ENCODE data around the gene GABRB3. TPM values are rescaled to one million over a fixed set of nuclear protein-coding genes. Genes with fewer than 3 reads are reported as not detected.

The GABRB3 gene
- polyA plus RNA-seq, 1 donor from 2014 or later, result 78.3 TPM

DNA sequence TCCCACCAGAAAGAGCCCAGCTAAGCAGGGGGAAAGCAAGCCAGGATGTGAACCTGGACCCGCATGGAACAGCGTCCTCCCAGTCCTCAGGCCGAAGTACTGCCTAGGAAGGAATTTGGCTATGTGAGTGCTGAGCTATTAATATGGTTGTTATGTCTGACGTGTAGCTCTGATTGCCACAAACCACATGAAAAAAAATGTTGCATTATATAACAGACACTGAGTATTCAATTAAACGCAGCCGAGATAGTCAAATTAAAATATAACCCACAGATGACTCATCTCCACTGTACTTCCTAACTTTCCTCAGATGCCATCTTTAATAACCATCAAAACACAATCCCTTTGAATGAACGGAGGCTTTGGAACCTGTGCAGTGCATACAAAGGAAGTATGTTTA, 111.1 kb downstream of the GABRB3 start:
- H3K79me2 ChIP-seq (replicated peaks; ENCODE audit: insufficient read depth, low read length), result peaks cover 9% of the 10 kb centered on the region
- H3K27me3 ChIP-seq (ENCODE audit: insufficient read depth, low read depth, low read length), result no peaks in the 10 kb centered on the region
- no peaks in the 10 kb centered on the region for H3K9me2 ChIP-seq (ENCODE audit: insufficient read depth, low read length)
- TF ChIP-seq EP300 (conservative IDR thresholded peaks at IDR 0.05; ENCODE audit: poor library complexity, severe bottlenecking) (no peak), MXI1 (conservative IDR thresholded peaks at IDR 0.05; ENCODE audit: poor library complexity, severe bottlenecking) (no peak)
- peaks cover 3% of the 10 kb centered on the region for H3F3A ChIP-seq (ENCODE audit: insufficient read depth, low read length, poor library complexity, severe bottlenecking)
- peak overlapping the region; percentile 21 for H3K9ac ChIP-seq (ENCODE audit: low read length)
- H2AFZ ChIP-seq (ENCODE audit: low read depth, low read length), result no peak overlapping the region
- H3K9me3 ChIP-seq (ENCODE audit: low read length), result no peaks in the 10 kb centered on the region
- H3K36me3 ChIP-seq (ENCODE audit: insufficient read depth, low read length), result no peaks in the 10 kb centered on the region
- H3K27ac ChIP-seq (ENCODE audit: low read length), result peak overlapping the region; percentile 36
- no peaks in the 10 kb centered on the region for H4K20me1 ChIP-seq (ENCODE audit: insufficient read depth)
- H3K4me2 ChIP-seq (ENCODE audit: low read length), result no peak overlapping the region
- H3K4me3 ChIP-seq (ENCODE audit: low read length), result peak overlapping the region; percentile 18

DNA sequence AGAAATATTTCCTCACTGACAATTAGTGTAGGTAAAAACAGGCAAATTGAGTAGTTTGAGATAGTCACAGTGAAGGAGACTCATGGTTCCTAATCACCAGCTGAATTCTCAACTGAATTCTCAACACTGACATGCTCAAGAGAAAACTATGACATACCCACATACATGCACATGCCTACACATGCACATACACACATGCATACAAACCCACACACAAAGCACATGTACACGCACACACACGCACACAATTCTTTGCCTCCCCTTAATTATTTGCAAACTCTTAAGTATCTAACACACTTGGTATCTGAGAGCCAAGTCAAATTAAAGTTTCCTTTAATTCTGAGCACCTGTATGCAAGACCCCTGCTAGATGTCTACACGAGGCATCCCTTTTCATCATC, 111.8 kb downstream of the GABRB3 start:
- peaks cover 3% of the 10 kb centered on the region for H3F3A ChIP-seq (ENCODE audit: insufficient read depth, low read length, poor library complexity, severe bottlenecking)

More for the DNA sequence above, 111.8 kb downstream of the GABRB3 start:
- TF ChIP-seq EP300 (conservative IDR thresholded peaks at IDR 0.05; ENCODE audit: poor library complexity, severe bottlenecking), result no peak
- no peak for TF ChIP-seq POLR2AphosphoS5 (IDR thresholded peaks at IDR 0.05)
- no peak for TF ChIP-seq SMC3 (conservative IDR thresholded peaks at IDR 0.05; ENCODE audit: poor library complexity)
- TF ChIP-seq, protein P1, sequence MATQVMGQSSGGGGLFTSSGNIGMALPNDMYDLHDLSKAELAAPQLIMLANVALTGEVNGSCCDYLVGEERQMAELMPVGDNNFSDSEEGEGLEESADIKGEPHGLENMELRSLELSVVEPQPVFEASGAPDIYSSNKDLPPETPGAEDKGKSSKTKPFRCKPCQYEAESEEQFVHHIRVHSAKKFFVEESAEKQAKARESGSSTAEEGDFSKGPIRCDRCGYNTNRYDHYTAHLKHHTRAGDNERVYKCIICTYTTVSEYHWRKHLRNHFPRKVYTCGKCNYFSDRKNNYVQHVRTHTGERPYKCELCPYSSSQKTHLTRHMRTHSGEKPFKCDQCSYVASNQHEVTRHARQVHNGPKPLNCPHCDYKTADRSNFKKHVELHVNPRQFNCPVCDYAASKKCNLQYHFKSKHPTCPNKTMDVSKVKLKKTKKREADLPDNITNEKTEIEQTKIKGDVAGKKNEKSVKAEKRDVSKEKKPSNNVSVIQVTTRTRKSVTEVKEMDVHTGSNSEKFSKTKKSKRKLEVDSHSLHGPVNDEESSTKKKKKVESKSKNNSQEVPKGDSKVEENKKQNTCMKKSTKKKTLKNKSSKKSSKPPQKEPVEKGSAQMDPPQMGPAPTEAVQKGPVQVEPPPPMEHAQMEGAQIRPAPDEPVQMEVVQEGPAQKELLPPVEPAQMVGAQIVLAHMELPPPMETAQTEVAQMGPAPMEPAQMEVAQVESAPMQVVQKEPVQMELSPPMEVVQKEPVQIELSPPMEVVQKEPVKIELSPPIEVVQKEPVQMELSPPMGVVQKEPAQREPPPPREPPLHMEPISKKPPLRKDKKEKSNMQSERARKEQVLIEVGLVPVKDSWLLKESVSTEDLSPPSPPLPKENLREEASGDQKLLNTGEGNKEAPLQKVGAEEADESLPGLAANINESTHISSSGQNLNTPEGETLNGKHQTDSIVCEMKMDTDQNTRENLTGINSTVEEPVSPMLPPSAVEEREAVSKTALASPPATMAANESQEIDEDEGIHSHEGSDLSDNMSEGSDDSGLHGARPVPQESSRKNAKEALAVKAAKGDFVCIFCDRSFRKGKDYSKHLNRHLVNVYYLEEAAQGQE (IDR thresholded peaks at IDR 0.05; ENCODE audit: borderline replicate concordance), result no peak
- TF ChIP-seq EZH2 (IDR thresholded peaks at IDR 0.05; ENCODE audit: borderline replicate concordance, insufficient read depth, low read length, poor library complexity, severe bottlenecking), result no peak
- no peak for TF ChIP-seq TAF1 (IDR thresholded peaks at IDR 0.05; ENCODE audit: low read depth)
- TF ChIP-seq, protein P2, sequence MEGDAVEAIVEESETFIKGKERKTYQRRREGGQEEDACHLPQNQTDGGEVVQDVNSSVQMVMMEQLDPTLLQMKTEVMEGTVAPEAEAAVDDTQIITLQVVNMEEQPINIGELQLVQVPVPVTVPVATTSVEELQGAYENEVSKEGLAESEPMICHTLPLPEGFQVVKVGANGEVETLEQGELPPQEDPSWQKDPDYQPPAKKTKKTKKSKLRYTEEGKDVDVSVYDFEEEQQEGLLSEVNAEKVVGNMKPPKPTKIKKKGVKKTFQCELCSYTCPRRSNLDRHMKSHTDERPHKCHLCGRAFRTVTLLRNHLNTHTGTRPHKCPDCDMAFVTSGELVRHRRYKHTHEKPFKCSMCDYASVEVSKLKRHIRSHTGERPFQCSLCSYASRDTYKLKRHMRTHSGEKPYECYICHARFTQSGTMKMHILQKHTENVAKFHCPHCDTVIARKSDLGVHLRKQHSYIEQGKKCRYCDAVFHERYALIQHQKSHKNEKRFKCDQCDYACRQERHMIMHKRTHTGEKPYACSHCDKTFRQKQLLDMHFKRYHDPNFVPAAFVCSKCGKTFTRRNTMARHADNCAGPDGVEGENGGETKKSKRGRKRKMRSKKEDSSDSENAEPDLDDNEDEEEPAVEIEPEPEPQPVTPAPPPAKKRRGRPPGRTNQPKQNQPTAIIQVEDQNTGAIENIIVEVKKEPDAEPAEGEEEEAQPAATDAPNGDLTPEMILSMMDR (IDR thresholded peaks at IDR 0.05; ENCODE audit: poor library complexity, severe bottlenecking), result no peak
- TF ChIP-seq MXI1 (conservative IDR thresholded peaks at IDR 0.05; ENCODE audit: poor library complexity, severe bottlenecking), result no peak
- no peak for TF ChIP-seq RAD21 (conservative IDR thresholded peaks at IDR 0.05)
- Histone ChIP-seq H3K27ac (ENCODE audit: low read length) (no peak overlapping the region), H3K9ac (ENCODE audit: low read length) (no peak overlapping the region), H3K36me3 (ENCODE audit: insufficient read depth, low read length) (no peaks in the 10 kb centered on the region), H3K79me2 (replicated peaks; ENCODE audit: insufficient read depth, low read length) (peaks cover 9% of the 10 kb centered on the region), H3K4me2 (ENCODE audit: low read length) (no peak overlapping the region), H3K9me2 (ENCODE audit: insufficient read depth, low read length) (no peaks in the 10 kb centered on the region), H3K27me3 (ENCODE audit: insufficient read depth, low read depth, low read length) (no peaks in the 10 kb centered on the region), H3K4me3 (ENCODE audit: low read length) (peak overlapping the region; percentile 18), H4K20me1 (ENCODE audit: insufficient read depth) (no peaks in the 10 kb centered on the region), H3K9me3 (ENCODE audit: low read length) (no peaks in the 10 kb centered on the region), H2AFZ (ENCODE audit: low read depth, low read length) (no peak overlapping the region)
